H1 (cell line): ENCODE data around the gene FRMD4B.

Experiments used
- CBX5 ChIP-seq: fragments of 300-800, 300-1000 bp; sonication (generic); IDR thresholded peaks from 2 replicates; pipeline ENCODE4 v1.7.1; 2016; ENCODE audit warnings: antibody characterized with exemption, low read length, low read depth
- CREB1 ChIP-seq: IDR thresholded peaks from 2 replicates; pipeline ENCODE4 v1.6.1; 2012; ENCODE audit warnings: inconsistent platforms
- KDM1A ChIP-seq: fragments of 200-600, 300-600 bp; sonication (generic); IDR thresholded peaks from 2 replicates; pipeline ENCODE4 v1.7.1; 2016; ENCODE audit warnings: mild to moderate bottlenecking, low read length, borderline replicate concordance
- POLR2A ChIP-seq, 2 experiments: IDR thresholded peaks; 1 replicate in 1 of 2; 2 replicates in 1 of 2; pipeline ENCODE4 v1.6.1; 2011; ENCODE audit warnings: low read depth in 2 of 2, low read length in 2 of 2, mild to moderate bottlenecking in 2 of 2; ENCODE audit errors: control extremely low read depth in 1 of 2
- POLR2AphosphoS5 ChIP-seq: IDR thresholded peaks from 2 replicates; pipeline ENCODE4 v1.6.1; 2011; ENCODE audit warnings: low read depth, low read length
- TAF1 ChIP-seq: IDR thresholded peaks from 2 replicates; pipeline ENCODE4 v1.6.1; 2011; ENCODE audit warnings: mild to moderate bottlenecking, low read depth, low read length
- TCF12 ChIP-seq: IDR thresholded peaks from 2 replicates; pipeline ENCODE4 v1.6.1; 2011; ENCODE audit warnings: low read depth, mild to moderate bottlenecking, low read length
- TF ChIP-seq, protein P1 (sequence below): fragments of 300-600 bp; sonication (generic); IDR thresholded peaks from 2 replicates; pipeline ENCODE4 v1.7.1; 2012; ENCODE audit warnings: low read length, moderate library complexity, mild to moderate bottlenecking, inconsistent platforms; ENCODE audit not compliant: insufficient replicate concordance
- TF ChIP-seq, protein P2 (sequence below), 3 experiments: IDR thresholded peaks; 1 replicate in 2 of 3; 2 replicates in 1 of 3; pipeline versions ENCODE4 v1.5.1 to v1.6.1; 2011; ENCODE audit warnings: low read length in 3 of 3, mild to moderate bottlenecking in 3 of 3, inconsistent platforms in 2 of 3, low read depth in 1 of 3, moderate library complexity in 1 of 3; ENCODE audit not compliant: insufficient read depth in 1 of 3; ENCODE audit errors: control extremely low read depth in 1 of 3

DNA sequence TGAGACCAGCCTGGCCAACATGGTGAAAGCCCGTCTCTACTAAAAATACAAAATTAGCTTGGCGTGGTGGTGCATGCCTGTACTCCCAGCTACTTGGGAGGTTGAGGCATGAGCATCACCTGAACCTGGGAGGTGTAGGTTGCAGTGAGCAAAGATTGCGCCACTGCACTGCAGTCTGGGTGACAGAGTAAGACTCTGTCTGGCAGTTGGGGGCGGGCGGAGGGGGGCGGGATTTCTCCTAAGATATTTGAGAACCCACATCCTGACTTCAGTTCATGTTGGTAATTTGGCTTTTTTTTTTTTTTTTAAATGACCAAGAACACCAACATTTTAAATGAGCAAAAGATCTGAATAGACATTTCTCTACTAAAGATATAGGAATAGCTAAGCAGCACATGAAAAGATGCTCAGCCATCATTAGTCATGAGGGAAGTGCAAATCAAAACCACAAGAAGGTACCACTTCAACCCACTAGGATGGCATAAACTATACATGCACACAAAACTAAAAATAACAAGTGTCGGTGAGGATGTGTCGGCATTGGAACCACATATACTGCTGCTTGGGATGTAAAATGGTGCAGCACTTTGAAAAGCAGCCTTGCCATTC lies 187.9 kb downstream of the FRMD4B start:
- no peak for TF ChIP-seq TCF12
- TF ChIP-seq POLR2A (IDR thresholded peaks at IDR 0.05; ENCODE audit: control extremely low read depth in 1 of 2, low read depth in 2 of 2, low read length in 2 of 2) = no peak
- TF ChIP-seq, protein P1, sequence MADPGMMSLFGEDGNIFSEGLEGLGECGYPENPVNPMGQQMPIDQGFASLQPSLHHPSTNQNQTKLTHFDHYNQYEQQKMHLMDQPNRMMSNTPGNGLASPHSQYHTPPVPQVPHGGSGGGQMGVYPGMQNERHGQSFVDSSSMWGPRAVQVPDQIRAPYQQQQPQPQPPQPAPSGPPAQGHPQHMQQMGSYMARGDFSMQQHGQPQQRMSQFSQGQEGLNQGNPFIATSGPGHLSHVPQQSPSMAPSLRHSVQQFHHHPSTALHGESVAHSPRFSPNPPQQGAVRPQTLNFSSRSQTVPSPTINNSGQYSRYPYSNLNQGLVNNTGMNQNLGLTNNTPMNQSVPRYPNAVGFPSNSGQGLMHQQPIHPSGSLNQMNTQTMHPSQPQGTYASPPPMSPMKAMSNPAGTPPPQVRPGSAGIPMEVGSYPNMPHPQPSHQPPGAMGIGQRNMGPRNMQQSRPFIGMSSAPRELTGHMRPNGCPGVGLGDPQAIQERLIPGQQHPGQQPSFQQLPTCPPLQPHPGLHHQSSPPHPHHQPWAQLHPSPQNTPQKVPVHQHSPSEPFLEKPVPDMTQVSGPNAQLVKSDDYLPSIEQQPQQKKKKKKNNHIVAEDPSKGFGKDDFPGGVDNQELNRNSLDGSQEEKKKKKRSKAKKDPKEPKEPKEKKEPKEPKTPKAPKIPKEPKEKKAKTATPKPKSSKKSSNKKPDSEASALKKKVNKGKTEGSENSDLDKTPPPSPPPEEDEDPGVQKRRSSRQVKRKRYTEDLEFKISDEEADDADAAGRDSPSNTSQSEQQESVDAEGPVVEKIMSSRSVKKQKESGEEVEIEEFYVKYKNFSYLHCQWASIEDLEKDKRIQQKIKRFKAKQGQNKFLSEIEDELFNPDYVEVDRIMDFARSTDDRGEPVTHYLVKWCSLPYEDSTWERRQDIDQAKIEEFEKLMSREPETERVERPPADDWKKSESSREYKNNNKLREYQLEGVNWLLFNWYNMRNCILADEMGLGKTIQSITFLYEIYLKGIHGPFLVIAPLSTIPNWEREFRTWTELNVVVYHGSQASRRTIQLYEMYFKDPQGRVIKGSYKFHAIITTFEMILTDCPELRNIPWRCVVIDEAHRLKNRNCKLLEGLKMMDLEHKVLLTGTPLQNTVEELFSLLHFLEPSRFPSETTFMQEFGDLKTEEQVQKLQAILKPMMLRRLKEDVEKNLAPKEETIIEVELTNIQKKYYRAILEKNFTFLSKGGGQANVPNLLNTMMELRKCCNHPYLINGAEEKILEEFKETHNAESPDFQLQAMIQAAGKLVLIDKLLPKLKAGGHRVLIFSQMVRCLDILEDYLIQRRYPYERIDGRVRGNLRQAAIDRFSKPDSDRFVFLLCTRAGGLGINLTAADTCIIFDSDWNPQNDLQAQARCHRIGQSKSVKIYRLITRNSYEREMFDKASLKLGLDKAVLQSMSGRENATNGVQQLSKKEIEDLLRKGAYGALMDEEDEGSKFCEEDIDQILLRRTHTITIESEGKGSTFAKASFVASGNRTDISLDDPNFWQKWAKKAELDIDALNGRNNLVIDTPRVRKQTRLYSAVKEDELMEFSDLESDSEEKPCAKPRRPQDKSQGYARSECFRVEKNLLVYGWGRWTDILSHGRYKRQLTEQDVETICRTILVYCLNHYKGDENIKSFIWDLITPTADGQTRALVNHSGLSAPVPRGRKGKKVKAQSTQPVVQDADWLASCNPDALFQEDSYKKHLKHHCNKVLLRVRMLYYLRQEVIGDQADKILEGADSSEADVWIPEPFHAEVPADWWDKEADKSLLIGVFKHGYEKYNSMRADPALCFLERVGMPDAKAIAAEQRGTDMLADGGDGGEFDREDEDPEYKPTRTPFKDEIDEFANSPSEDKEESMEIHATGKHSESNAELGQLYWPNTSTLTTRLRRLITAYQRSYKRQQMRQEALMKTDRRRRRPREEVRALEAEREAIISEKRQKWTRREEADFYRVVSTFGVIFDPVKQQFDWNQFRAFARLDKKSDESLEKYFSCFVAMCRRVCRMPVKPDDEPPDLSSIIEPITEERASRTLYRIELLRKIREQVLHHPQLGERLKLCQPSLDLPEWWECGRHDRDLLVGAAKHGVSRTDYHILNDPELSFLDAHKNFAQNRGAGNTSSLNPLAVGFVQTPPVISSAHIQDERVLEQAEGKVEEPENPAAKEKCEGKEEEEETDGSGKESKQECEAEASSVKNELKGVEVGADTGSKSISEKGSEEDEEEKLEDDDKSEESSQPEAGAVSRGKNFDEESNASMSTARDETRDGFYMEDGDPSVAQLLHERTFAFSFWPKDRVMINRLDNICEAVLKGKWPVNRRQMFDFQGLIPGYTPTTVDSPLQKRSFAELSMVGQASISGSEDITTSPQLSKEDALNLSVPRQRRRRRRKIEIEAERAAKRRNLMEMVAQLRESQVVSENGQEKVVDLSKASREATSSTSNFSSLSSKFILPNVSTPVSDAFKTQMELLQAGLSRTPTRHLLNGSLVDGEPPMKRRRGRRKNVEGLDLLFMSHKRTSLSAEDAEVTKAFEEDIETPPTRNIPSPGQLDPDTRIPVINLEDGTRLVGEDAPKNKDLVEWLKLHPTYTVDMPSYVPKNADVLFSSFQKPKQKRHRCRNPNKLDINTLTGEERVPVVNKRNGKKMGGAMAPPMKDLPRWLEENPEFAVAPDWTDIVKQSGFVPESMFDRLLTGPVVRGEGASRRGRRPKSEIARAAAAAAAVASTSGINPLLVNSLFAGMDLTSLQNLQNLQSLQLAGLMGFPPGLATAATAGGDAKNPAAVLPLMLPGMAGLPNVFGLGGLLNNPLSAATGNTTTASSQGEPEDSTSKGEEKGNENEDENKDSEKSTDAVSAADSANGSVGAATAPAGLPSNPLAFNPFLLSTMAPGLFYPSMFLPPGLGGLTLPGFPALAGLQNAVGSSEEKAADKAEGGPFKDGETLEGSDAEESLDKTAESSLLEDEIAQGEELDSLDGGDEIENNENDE = no peak
- no peak for TF ChIP-seq POLR2AphosphoS5
- TF ChIP-seq CREB1 = no peak
- TF ChIP-seq TAF1 = no peak
- TF ChIP-seq CBX5 = no peak
- TF ChIP-seq, protein P2, sequence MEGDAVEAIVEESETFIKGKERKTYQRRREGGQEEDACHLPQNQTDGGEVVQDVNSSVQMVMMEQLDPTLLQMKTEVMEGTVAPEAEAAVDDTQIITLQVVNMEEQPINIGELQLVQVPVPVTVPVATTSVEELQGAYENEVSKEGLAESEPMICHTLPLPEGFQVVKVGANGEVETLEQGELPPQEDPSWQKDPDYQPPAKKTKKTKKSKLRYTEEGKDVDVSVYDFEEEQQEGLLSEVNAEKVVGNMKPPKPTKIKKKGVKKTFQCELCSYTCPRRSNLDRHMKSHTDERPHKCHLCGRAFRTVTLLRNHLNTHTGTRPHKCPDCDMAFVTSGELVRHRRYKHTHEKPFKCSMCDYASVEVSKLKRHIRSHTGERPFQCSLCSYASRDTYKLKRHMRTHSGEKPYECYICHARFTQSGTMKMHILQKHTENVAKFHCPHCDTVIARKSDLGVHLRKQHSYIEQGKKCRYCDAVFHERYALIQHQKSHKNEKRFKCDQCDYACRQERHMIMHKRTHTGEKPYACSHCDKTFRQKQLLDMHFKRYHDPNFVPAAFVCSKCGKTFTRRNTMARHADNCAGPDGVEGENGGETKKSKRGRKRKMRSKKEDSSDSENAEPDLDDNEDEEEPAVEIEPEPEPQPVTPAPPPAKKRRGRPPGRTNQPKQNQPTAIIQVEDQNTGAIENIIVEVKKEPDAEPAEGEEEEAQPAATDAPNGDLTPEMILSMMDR (IDR thresholded peaks at IDR 0.05; ENCODE audit: control extremely low read depth in 1 of 3, insufficient read depth in 1 of 3, low read depth in 1 of 3, low read length in 3 of 3) = no peak
- TF ChIP-seq KDM1A = no peak
